Lower leg skin (tissue), 4 donors: ENCODE results near the gene SPDYC. TPM values are rescaled to one million over a fixed set of nuclear protein-coding genes. Genes with fewer than 3 reads are reported as not detected.

Source experiments
- DNase-seq, 2 donors: peaks; one replicate each; pipeline ENCODE4 v3.0.0-alpha.2; 2019; ENCODE audit warnings: low spot score in 2 of 2
- H3K4me3 ChIP-seq: fragments of 200-600 bp; sonication (generic); 2 replicates; pipeline ENCODE4 v1.5.1; 2017; ENCODE audit warnings: mild to moderate bottlenecking, low read depth; ENCODE audit not compliant: poor library complexity, severe bottlenecking
- POLR2A ChIP-seq, 2 donors: fragments of 450-650 bp; IDR thresholded peaks; one replicate each; pipeline ENCODE4 v1.6.1; 2016 to 2017; ENCODE audit warnings: antibody characterized with exemption in 2 of 2, mild to moderate bottlenecking in 1 of 2, moderate library complexity in 1 of 2
- WGBS, 2 donors: methylation state at CpG; one replicate each; pipeline ENCODE4 v1.1.5; 2018; 5-methylcytosine and 5-hydroxymethylcytosine counted together
- intact Hi-C: fragments of 100-400 bp; cut with DNase I; formaldehyde crosslinking; loops from one replicate; pipeline ENCODE4 v1.15.0; 2023; ENCODE audit warnings: low total_unique reads
- total RNA-seq, 4 donors: library from RNA; depleted of rRNA; stranded (reverse); fragments of >200 nt; gene quantifications; one replicate each; pipeline ENCODE4 v1.1.0, GENCODE V29; 2016
- TF ChIP-seq, protein P1 (sequence below), 3 donors: fragments of 450-650 bp; IDR thresholded peaks; one replicate each; pipeline ENCODE4 v1.5.1; 2016; ENCODE audit warnings: antibody characterized with exemption in 3 of 3, mild to moderate bottlenecking in 3 of 3, moderate library complexity in 2 of 3

SPDYC gene
- total RNA-seq, 4 donors from 2014 or later = not detected

GRCh38 chr11:65183201-65183891 lies 13.3 kb downstream of the SPDYC start:
- TF ChIP-seq POLR2A (IDR thresholded peaks at IDR 0.05) = no peak
- TF ChIP-seq, protein P1, sequence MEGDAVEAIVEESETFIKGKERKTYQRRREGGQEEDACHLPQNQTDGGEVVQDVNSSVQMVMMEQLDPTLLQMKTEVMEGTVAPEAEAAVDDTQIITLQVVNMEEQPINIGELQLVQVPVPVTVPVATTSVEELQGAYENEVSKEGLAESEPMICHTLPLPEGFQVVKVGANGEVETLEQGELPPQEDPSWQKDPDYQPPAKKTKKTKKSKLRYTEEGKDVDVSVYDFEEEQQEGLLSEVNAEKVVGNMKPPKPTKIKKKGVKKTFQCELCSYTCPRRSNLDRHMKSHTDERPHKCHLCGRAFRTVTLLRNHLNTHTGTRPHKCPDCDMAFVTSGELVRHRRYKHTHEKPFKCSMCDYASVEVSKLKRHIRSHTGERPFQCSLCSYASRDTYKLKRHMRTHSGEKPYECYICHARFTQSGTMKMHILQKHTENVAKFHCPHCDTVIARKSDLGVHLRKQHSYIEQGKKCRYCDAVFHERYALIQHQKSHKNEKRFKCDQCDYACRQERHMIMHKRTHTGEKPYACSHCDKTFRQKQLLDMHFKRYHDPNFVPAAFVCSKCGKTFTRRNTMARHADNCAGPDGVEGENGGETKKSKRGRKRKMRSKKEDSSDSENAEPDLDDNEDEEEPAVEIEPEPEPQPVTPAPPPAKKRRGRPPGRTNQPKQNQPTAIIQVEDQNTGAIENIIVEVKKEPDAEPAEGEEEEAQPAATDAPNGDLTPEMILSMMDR (IDR thresholded peaks at IDR 0.05) = no peak
- DNase-seq = peak; percentile 47 to 86
- 56 to 61% methylated on average over 19 of the region's 19 CpGs for WGBS, 2 donors
- intact Hi-C loops = no loop called here
- H3K4me3 ChIP-seq = no peak overlapping the region

GRCh38 chr11:65184146-65184545 lies 14.1 kb downstream of the SPDYC start:
- TF ChIP-seq, protein P1 (IDR thresholded peaks at IDR 0.05) = no peak
- TF ChIP-seq POLR2A (IDR thresholded peaks at IDR 0.05) = no peak
- DNase-seq = no peak
- 68 to 77% methylated on average over 22 of the region's 22 CpGs for WGBS, 2 donors
- intact Hi-C loops = no loop called here
- no peak overlapping the region for H3K4me3 ChIP-seq

DNA sequence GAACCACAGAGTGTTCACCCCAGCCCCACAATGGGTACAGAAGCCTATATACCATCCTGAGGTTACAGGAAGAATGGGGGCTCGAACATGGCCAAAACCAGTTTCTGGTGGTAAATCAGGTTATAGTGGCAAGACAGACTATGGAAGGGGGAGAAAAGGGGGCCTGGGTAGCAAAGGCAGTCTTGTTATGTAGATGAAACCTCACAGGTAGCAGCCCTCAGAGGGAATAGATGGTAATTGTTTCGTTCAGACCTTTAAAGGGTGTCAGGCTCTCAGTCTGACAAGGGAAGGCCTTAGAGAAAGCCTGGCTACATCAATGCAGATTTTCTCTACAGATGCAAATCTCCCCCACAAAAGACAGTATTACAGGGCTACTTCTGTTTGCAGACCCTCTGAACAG lies 15.1 kb downstream of the SPDYC start:
- whole genome bisulfite sequencing, 2 donors = 74 to 95% methylated on average over 2 of the region's 2 CpGs
- intact Hi-C loops = no loop called here

GRCh38 chr11:65185869-65186341 lies 15.9 kb downstream of the SPDYC start:
- TF ChIP-seq POLR2A (IDR thresholded peaks at IDR 0.05) = no peak
- TF ChIP-seq, protein P1 (IDR thresholded peaks at IDR 0.05) = no peak
- no peak overlapping the region for H3K4me3 ChIP-seq
- intact Hi-C loops = no loop called here
- DNase-seq = peak in 1 of 2 donors; percentile 81
- WGBS, 2 donors = 88 to 89% methylated on average over 15 to 18 of the region's 18 CpGs

More for the DNA sequence above, 15.1 kb downstream of the SPDYC start:
- no peak overlapping the region for H3K4me3 ChIP-seq
- TF ChIP-seq, protein P1 (IDR thresholded peaks at IDR 0.05) = no peak
- no peak for TF ChIP-seq POLR2A (IDR thresholded peaks at IDR 0.05)
- no peak for DNase-seq

DNA sequence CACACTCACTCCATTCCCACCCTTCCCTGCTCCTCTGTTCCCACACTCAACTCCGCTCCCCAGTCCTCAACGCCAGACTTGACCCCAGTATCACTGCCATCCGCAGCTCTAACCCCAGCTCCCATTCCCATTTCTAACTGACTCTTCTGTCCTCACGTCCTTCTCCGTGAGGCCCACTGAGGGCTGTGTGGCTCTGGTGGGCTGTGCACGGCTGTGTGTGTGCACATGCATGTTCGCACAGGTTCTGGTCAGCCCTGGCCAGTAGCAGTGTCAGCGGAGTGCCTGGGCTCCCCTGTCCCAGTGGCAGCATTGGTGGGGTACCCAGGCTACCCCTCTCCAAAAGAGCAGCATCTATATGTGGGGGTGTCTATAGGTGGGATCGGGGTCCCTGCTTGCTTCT lies 16.7 kb downstream of the SPDYC start:
- H3K4me3 ChIP-seq = no peak overlapping the region
- WGBS, 2 donors = 87 to 96% methylated on average over 9 of the region's 9 CpGs
- DNase-seq = peak in 1 of 2 donors; percentile 49
- TF ChIP-seq, protein P1 (IDR thresholded peaks at IDR 0.05) = no peak
- TF ChIP-seq POLR2A (IDR thresholded peaks at IDR 0.05) = no peak
- intact Hi-C loops = no loop called here
